Activated CD8-positive, alpha-beta memory T cell treated with anti-CD3 and anti-CD28 coated beads for 24 hours (primary cell): ENCODE measurements around the gene APOA4.
A peak's percentile ranks its signal among the peaks of the same experiment; 100 is the strongest.

Source experiments
- DNase-seq: peaks from one replicate; pipeline ENCODE4 v3.0.0-alpha.2; 2020

The APOA4 gene

GRCh38 chr11:116773203-116774097, 49.7 kb downstream of the APOA4 start:
- no peak for DNase-seq

DNA sequence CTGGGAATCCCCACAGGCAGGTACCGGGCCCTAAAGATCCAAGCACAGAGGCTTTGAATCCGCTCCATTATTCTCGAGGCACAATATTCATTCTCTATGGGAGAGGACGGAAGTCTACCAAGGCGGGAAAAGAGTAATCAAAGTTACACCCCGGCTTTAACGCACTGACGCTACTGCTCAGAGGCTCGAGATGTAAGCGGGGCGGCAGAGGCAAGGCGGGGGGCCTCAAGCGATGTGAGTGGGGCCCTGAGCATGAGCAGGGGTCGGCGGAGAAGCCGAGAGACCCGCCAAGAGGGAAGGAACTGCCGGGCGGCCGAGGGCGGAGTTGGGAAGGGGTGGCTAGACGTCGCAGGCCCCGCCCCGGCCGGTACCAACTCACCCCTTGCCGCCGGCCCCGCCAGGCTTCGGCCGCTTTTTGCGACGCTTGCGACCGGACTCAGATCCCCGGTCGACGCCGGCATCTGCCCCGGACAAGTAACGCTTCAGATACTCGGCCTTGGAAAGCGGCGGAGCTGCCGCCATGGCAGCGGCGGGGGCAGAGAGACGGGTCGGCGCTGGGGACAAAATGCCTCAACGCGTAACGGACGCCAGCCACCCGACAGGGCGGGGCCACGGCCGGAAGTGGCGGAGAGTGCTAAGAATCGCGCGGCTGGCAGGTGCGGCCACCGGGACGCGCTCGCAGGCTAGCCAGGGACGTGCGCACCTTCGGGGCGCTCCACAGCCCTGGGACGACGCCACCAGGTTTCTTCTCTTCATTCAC, 50.5 kb downstream of the APOA4 start, which contains the start of gene BUD13:
BUD13 (minus strand) TSS at position 545 of the 760 bp plus-strand sequence; CDS start at position 522, 23 bp downstream.
- DNase-seq: peak; percentile 99

- DNase-seq: no peak
Measured at GRCh38 chr11:116771935-116772334, 51.2 kb downstream of the APOA4 start.
